Measurements from ENCODE around the gene SRSF2. TPM values are rescaled to one million over a fixed set of nuclear protein-coding genes. Genes with fewer than 3 reads are reported as not detected.

Gene SRSF2
- total and polyA plus RNA-seq, 9 of the 15 experiments (the other 6 are each of a cell fraction or from before 2014, with no cell fraction given): 161 to 583 (median 393) TPM

GRCh38 chr17:76726231-76726775 lies 10.8 kb downstream of the SRSF2 start, which contains the start of gene JMJD6 (continued):
- TF ChIP-seq AFF1 (IDR thresholded peaks at IDR 0.05; ENCODE audit: low read depth in 1 of 2, partially characterized antibody in 2 of 2): no peak
- no peak for TF ChIP-seq TFAM (CRISPR knock-in tag; conservative IDR thresholded peaks at IDR 0.05)
- no peak for TF ChIP-seq CHD7 (IDR thresholded peaks at IDR 0.05; ENCODE audit: low read depth, low read length)
- TF ChIP-seq NFIC (IDR thresholded peaks at IDR 0.05): no peak
- TF ChIP-seq ZNF146 (CRISPR knock-in tag; IDR thresholded peaks at IDR 0.05; ENCODE audit: unreplicated experiment): no peak
- TF ChIP-seq ZC3H8 (IDR thresholded peaks at IDR 0.05): no peak
- no peak for TF ChIP-seq ZNF23 (CRISPR knock-in tag; IDR thresholded peaks at IDR 0.05)
- no peak for TF ChIP-seq SMARCE1 (IDR thresholded peaks at IDR 0.05)
- no peak for TF ChIP-seq HOMEZ (CRISPR knock-in tag; IDR thresholded peaks at IDR 0.05)
- TF ChIP-seq PTBP1 (IDR thresholded peaks at IDR 0.05; ENCODE audit: low read depth, low read length): no peak
- no peak; the same call in 1 of the 2 replicates for TF ChIP-seq L3MBTL2 (IDR thresholded peaks at IDR 0.05)
- no peak for TF ChIP-seq MTA2 (IDR thresholded peaks at IDR 0.05; ENCODE audit: low read depth)

All from K562 (cell line).